Spinal cord (tissue), 10 donors: ENCODE measurements around the gene FBXO44. TPM values are rescaled to one million over a fixed set of nuclear protein-coding genes. Genes with fewer than 3 reads are reported as not detected.
"Not testable (repeated sequence)": the region's sequence is repeated elsewhere in the genome, so short reads cannot be mapped to it uniquely, and the experiment has no call there.

Experiments used
- DNase-seq, 6 donors: peaks; one replicate each; pipeline versions ENCODE4 v3.0.0 to v3.0.0-alpha.2; 2013 to 2015; ENCODE audit warnings: low spot score in 6 of 6, low read depth in 4 of 6
- H3K27ac ChIP-seq: one replicate; pipeline ENCODE4 v1.5.1; 2013; ENCODE audit warnings: low read depth, low read length, control low read depth
- H3K27me3 ChIP-seq: one replicate; pipeline ENCODE4 v1.6.1; 2013; ENCODE audit warnings: low read length; ENCODE audit not compliant: control insufficient read depth, insufficient read depth
- H3K36me3 ChIP-seq: one replicate; pipeline ENCODE4 v1.6.1; 2013; ENCODE audit warnings: low read length; ENCODE audit not compliant: control insufficient read depth, insufficient read depth
- H3K4me1 ChIP-seq: one replicate; pipeline ENCODE4 v1.6.1; 2013; ENCODE audit warnings: low read length; ENCODE audit not compliant: control insufficient read depth, insufficient read depth
- H3K4me3 ChIP-seq: one replicate; pipeline ENCODE4 v1.5.1; 2013; ENCODE audit warnings: low read depth, low read length, control low read depth
- H3K9me3 ChIP-seq: one replicate; pipeline ENCODE4 v1.6.1; 2013; ENCODE audit warnings: low read length; ENCODE audit not compliant: control insufficient read depth, insufficient read depth
- WGBS: methylation state at CpG from one replicate; pipeline ENCODE4 v1.1.5; 2013; ENCODE audit warnings: missing lambda C conversion rate; ENCODE audit not compliant: insufficient coverage; 5-methylcytosine and 5-hydroxymethylcytosine counted together
- polyA plus RNA-seq, 2 donors: library from polyadenylated mRNA; unstranded; fragments of 120-200 nt; gene quantifications; one replicate each; pipeline ENCODE4 v1.2.1, GENCODE V29; 2013; ENCODE audit not compliant: insufficient read length in 2 of 2
- total RNA-seq, 2 donors: library from RNA; depleted of rRNA in 1 of 2; stranded (reverse); fragments of 120-200 nt in 1 of 2; fragments of >200 nt in 1 of 2; gene quantifications; one replicate each; pipeline versions ENCODE4 v1.2.3 to v1.2.4, GENCODE V29; 2013 to 2014
- donor health status: healthy.

Gene FBXO44
- total and polyA plus RNA-seq, 4 donors: 33.3 to 136 (median 79.6) TPM

DNA sequence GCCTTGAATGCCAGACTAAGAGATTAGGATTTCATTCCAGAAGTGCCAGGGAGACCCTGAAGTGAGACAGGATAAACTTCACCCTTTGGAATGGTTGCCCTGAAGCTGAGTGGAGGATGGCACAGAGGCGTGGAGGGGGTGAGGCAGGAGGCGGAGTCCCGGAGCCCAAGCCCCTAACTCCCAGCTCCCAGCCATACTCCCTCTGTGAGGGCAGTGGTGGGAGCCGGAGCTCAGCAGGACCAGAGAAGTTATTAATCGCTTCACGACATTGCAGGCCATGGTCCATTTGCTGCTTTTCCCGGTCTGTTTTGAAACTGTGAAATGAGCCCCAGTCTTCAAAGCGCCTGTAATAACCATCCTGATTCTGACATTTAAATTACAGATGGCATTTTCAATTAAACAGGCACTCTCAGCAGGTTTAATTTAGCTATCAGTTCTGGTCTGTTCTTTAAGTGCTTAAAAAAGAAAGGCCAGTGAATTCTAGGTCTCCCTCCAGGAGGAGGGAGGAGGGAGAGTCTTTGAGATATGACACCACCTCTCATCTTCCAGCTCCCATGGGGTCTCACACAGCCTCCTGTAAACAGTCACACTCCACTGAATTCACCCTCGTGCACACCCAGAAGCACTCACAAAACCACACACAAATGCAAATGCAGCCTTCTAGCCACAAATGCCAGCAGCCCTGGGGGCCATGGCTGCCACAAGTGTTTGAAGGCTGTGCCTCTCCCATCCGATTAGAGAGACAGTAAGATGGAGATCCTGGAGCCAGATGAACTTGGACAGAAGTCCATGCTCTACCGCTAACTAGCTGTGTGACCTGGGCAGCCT, 20.1 kb upstream of the FBXO44 start:
- Histone ChIP-seq H3K4me1 (peaks cover 23% of the 10 kb centered on the region), H3K9me3 (no peaks in the 10 kb centered on the region), H3K27me3 (no peaks in the 10 kb centered on the region), H3K36me3 (no peaks in the 10 kb centered on the region), H3K27ac (no peak overlapping the region), H3K4me3 (no peak overlapping the region)
- peak in 1 of 6 donors; percentile 91 for DNase-seq
- WGBS: 45% methylated on average over 6 of the region's 11 CpGs

DNA sequence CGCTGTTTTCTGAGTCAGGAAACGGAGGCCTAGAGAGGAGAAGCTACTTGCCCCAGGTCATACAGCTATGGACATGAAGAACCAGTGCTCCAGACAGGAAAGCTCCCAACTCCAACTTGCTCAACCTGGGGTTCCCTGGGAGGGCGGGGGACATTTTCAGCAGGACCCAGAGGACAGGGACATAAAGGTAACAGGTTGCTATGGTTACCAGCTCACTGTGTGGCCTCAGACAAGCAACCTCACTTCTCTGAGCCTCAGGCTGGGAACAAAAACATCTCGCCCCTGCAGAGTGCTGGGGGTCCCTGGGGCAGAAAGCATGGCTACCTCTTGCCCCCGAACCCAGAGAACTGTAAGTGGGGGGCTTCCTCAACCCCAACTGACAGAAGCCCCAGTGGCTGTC, 16.6 kb upstream of the FBXO44 start:
- Histone ChIP-seq H3K4me3 (no peak overlapping the region), H3K27me3 (no peaks in the 10 kb centered on the region)

DNA sequence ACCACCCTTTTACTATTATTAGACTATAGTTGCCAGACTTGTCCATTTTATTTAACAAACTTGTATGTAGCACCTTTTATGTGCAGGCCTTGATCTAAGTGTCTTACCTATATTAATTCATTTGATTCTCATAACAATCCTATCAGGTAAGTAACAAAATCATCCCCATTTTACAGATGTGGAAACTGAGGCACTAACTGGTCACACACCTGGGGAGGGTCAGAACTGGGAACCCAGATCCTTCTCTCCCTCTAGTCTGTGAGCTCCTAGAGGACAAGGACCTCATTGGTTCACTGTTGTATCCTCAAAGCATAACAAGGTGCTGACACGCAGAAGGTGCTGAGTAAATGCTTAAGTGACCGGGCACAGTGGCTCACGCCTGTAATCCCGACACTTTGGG, 15.3 kb upstream of the FBXO44 start:
- H3K4me1 ChIP-seq: peaks cover 23% of the 10 kb centered on the region
- H3K4me3 ChIP-seq: no peak overlapping the region
- H3K9me3 ChIP-seq: no peaks in the 10 kb centered on the region
- no peaks in the 10 kb centered on the region for H3K27me3 ChIP-seq
- 100% methylated on average over 4 of the region's 4 CpGs for WGBS
- no peaks in the 10 kb centered on the region for H3K36me3 ChIP-seq
- no peak overlapping the region for H3K27ac ChIP-seq
- DNase-seq: no peak

More for the DNA sequence above, 16.6 kb upstream of the FBXO44 start:
- WGBS: 45% methylated on average over 5 of the region's 5 CpGs
- Histone ChIP-seq H3K4me1 (peaks cover 23% of the 10 kb centered on the region), H3K36me3 (no peaks in the 10 kb centered on the region), H3K27ac (no peak overlapping the region), H3K9me3 (no peaks in the 10 kb centered on the region)
- no peak for DNase-seq

DNA sequence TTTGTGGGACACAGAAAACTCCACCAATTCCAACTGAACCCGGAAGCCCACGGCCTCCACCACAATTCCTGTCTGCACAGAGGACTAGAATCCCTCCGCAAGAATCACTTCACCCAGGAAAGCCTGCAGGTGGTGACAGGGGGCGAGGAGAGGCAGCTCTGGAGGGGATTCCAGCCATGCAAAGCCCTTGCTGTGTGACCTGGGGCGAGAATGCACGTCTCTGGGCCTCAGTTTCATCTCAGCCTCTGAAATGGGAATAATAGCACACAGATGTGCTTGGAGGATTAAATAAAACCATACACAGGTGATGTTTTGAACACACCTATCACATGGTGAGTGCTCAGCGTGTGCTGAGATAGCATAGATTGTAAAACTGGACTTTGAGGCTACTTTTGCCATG, 14.6 kb upstream of the FBXO44 start:
- no peaks in the 10 kb centered on the region for H3K36me3 ChIP-seq
- H3K27me3 ChIP-seq: no peaks in the 10 kb centered on the region
- H3K4me3 ChIP-seq: no peak overlapping the region
- H3K27ac ChIP-seq: no peak overlapping the region
- H3K4me1 ChIP-seq: peaks cover 20% of the 10 kb centered on the region
- DNase-seq: no peak
- no peaks in the 10 kb centered on the region for H3K9me3 ChIP-seq
- WGBS: 93% methylated on average over 3 of the region's 7 CpGs

DNA sequence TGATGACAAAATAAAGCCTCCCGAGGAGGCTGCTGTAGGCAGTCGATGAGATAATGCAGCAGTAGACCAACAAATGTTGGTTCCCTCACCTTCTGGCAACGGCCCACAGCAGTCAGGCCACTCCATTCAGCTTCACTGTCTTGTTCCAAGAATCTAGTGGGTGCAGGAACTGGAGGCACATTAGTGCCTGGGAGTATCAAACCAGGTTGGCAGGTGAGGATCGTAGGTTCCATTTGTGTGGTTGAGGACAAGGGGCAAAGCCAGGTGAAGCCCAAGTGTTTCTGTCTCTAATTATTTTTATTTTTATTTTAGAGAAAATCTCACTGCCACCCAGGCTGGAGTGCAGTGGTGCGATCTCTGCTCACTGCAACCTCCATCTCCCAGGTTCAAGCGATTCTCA, 13.7 kb upstream of the FBXO44 start:
- Histone ChIP-seq H3K4me3 (no peak overlapping the region), H3K36me3 (no peaks in the 10 kb centered on the region), H3K27me3 (no peaks in the 10 kb centered on the region), H3K27ac (no peak overlapping the region), H3K4me1 (peaks cover 21% of the 10 kb centered on the region), H3K9me3 (no peaks in the 10 kb centered on the region)
- no peak for DNase-seq
- 58% methylated on average over 3 of the region's 6 CpGs for WGBS

DNA sequence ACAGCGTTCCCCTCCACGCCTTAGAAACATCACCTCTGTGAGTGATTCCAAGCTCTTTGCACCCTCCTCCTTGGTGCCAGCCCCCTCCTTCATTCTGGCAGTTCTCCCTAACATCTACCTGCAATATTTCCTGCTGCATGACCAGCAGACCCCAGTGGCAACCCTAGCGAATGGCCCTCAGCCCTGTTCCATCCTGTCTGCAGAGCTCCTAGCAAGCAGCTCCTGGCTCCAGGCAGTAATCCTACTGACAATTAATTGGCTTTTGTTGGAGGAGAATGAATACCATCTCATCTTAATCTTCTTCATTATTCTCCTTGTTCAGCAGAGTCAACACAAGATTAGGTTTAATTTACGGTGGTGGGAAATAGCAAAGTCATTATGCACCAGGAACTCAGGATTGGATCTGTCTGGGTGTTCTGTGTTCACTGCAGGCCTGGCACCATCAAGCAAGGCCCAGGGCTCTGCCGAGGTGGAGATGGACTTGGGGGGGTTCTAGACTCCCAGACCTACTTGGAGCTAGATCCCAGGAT, 12.8 kb upstream of the FBXO44 start:
- H3K4me3 ChIP-seq: no peak overlapping the region
- H3K27me3 ChIP-seq: no peaks in the 10 kb centered on the region
- peaks cover 28% of the 10 kb centered on the region for H3K4me1 ChIP-seq
- DNase-seq: peak in 1 of 6 donors; percentile 36
- peaks cover 2% of the 10 kb centered on the region for H3K36me3 ChIP-seq
- H3K27ac ChIP-seq: no peak overlapping the region
- H3K9me3 ChIP-seq: no peaks in the 10 kb centered on the region
- 76% methylated on average over 4 of the region's 5 CpGs for WGBS

DNA sequence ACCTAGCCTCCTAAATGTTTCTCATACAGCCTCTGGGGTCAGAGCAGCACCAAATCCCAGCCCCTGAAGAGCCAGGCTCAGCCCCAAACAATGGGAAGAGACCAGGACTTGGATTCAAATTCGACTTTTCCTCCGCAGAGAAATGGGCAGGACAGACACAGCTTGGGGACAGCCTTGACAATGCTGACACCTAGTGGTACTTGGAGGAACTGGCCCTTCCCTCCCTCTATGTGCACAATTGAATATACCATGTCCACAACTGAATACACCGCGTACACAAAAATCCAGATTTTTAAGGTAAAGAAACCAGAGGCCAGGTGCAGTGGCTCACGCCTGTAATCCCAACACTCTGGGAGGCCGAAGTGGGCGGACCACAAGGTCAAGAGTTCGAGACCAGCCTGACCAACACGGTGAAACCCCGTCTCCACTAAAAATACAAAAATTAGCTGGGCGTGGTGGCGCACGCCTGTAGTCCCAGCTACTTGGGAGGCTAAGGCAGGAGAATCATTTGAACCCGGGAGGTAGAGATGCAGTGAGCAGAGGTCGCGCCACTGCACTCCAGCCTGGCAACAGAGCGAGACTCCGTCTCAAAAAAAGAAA, 12.2 kb upstream of the FBXO44 start:
- WGBS: 25% methylated on average over 8 of the region's 18 CpGs
- not testable (repeated sequence) for H3K27me3 ChIP-seq, H3K4me3 ChIP-seq, H3K27ac ChIP-seq, H3K36me3 ChIP-seq, H3K9me3 ChIP-seq
- DNase-seq: peak in 4 of 6 donors; percentile 58 to 94 (median 75)
- peaks cover 30% of the 10 kb centered on the region for H3K4me1 ChIP-seq

DNA sequence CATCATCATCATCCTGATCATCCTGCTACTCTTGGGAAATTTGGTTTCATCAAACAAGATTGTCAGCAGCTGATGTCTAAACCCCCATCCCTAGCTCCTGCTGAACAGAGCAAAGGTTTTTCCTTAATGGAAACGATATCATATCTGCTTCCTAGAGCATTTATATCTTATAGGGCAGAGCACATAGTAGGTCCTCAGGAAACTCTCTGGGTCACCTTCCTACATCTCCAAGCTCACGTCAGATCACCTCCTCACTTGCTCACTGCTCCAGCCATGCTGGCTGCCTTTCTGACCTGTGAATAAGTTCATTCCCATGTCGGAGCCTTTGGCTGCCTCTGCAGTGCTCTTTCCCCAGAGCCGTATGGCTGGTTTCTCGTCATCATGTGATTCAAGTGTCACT, 10.9 kb upstream of the FBXO44 start:
- H3K36me3 ChIP-seq: peaks cover 14% of the 10 kb centered on the region
- H3K27ac ChIP-seq: no peak overlapping the region
- H3K4me1 ChIP-seq: peaks cover 34% of the 10 kb centered on the region
- 70% methylated on average over 5 of the region's 5 CpGs for WGBS
- no peak overlapping the region for H3K4me3 ChIP-seq
- no peaks in the 10 kb centered on the region for H3K9me3 ChIP-seq
- no peak for DNase-seq
- H3K27me3 ChIP-seq: no peaks in the 10 kb centered on the region

DNA sequence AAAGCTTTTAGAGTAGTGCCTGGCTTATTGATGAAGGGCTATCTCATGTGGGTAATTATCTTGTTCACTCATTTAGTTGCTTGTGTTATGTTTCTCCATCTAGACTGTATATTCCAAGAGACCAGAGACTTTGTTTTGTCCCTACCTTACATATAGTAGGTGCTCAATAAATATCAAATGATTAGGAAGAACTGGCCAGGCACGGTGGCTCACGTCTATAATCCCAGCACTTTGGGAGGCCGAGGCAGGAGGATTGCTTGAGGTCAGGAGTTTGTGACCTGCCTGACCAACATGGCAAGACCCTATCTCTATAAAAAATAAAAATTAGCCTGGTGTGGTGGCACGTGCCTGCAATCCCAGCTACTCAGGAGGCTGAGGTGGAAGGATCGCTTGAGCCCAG, 9.4 kb upstream of the FBXO44 start:
- Histone ChIP-seq H3K4me3 (no peak overlapping the region), H3K27ac (no peak overlapping the region), H3K4me1 (peaks cover 46% of the 10 kb centered on the region), H3K27me3 (peaks cover 11% of the 10 kb centered on the region), H3K9me3 (no peaks in the 10 kb centered on the region), H3K36me3 (peaks cover 24% of the 10 kb centered on the region)
- DNase-seq: no peak
- WGBS: 94% methylated on average over 2 of the region's 5 CpGs
